A549 (cell line): ENCODE results near the gene RPS6KB2.

Source experiments
- CTCF ChIP-seq: fragments of >200 bp; sonication (Bioruptor Twin); formaldehyde crosslinking; IDR thresholded peaks from 3 replicates; pipeline ENCODE4 v1.5.1; 2016
- FOXS1 ChIP-seq: fragments of 250-450 bp; sonication (Bioruptor Pico); IDR thresholded peaks from 2 replicates; pipeline ENCODE4 v1.5.0; 2020; ENCODE audit warnings: mild to moderate bottlenecking, moderate library complexity
- PHF8 ChIP-seq: fragments of 200-600 bp; sonication (generic); IDR thresholded peaks from 2 replicates; pipeline ENCODE4 v1.6.1; 2016; ENCODE audit warnings: low read depth, mild to moderate bottlenecking, antibody characterized with exemption, moderate library complexity, borderline replicate concordance
- POLR2A ChIP-seq: IDR thresholded peaks from 2 replicates; pipeline ENCODE4 v1.6.1; 2012; ENCODE audit warnings: mild to moderate bottlenecking, low read length
- TF ChIP-seq, protein P1 (sequence below): fragments of 200-600 bp; sonication (generic); IDR thresholded peaks from 2 replicates; pipeline ENCODE4 v1.6.1; 2016; ENCODE audit warnings: antibody characterized with exemption, mild to moderate bottlenecking, moderate library complexity

GRCh38 chr11:67398661-67399563 is 29.4 kb upstream of the RPS6KB2 start:
- TF ChIP-seq POLR2A (no peak), CTCF (no peak), PHF8 (no peak), FOXS1 (CRISPR knock-in tag) (no peak)
- TF ChIP-seq, protein P1, sequence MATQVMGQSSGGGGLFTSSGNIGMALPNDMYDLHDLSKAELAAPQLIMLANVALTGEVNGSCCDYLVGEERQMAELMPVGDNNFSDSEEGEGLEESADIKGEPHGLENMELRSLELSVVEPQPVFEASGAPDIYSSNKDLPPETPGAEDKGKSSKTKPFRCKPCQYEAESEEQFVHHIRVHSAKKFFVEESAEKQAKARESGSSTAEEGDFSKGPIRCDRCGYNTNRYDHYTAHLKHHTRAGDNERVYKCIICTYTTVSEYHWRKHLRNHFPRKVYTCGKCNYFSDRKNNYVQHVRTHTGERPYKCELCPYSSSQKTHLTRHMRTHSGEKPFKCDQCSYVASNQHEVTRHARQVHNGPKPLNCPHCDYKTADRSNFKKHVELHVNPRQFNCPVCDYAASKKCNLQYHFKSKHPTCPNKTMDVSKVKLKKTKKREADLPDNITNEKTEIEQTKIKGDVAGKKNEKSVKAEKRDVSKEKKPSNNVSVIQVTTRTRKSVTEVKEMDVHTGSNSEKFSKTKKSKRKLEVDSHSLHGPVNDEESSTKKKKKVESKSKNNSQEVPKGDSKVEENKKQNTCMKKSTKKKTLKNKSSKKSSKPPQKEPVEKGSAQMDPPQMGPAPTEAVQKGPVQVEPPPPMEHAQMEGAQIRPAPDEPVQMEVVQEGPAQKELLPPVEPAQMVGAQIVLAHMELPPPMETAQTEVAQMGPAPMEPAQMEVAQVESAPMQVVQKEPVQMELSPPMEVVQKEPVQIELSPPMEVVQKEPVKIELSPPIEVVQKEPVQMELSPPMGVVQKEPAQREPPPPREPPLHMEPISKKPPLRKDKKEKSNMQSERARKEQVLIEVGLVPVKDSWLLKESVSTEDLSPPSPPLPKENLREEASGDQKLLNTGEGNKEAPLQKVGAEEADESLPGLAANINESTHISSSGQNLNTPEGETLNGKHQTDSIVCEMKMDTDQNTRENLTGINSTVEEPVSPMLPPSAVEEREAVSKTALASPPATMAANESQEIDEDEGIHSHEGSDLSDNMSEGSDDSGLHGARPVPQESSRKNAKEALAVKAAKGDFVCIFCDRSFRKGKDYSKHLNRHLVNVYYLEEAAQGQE: no peak
